Measurements from ENCODE around the gene MYO5B.

DNA sequence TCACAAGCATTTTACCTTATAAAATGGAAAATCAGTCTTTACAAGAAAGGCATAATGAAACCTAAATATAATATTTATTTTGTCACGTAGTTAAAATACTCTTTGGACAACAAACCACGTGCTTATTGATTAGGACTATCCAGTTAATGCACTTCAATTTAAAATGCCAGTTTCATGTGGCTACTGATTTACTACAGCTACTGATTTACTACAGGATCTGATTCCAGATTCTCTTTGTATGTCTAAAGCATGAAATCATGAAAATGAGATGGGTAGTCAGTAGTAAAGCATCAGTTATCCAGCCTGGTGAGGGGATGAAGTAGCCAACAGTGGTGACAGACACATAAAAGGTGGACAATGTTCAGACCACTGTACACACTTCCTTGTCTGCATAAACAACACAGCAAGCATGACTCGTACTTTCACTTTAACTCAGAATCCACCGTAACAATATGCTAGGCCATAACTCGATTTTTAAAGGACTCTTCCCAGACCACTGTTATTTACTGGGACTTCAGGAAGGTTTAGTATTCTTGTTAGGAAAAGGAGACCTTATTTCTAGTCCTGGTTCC, 406.5 kb downstream of the MYO5B start:
- TF ChIP-seq, protein P1, sequence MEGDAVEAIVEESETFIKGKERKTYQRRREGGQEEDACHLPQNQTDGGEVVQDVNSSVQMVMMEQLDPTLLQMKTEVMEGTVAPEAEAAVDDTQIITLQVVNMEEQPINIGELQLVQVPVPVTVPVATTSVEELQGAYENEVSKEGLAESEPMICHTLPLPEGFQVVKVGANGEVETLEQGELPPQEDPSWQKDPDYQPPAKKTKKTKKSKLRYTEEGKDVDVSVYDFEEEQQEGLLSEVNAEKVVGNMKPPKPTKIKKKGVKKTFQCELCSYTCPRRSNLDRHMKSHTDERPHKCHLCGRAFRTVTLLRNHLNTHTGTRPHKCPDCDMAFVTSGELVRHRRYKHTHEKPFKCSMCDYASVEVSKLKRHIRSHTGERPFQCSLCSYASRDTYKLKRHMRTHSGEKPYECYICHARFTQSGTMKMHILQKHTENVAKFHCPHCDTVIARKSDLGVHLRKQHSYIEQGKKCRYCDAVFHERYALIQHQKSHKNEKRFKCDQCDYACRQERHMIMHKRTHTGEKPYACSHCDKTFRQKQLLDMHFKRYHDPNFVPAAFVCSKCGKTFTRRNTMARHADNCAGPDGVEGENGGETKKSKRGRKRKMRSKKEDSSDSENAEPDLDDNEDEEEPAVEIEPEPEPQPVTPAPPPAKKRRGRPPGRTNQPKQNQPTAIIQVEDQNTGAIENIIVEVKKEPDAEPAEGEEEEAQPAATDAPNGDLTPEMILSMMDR (IDR thresholded peaks at IDR 0.05) = no peak
- TF ChIP-seq EZH2 (IDR thresholded peaks at IDR 0.05) (no peak), EZH2phosphoT487 (IDR thresholded peaks at IDR 0.05) (no peak)
